Smooth muscle cell (in vitro differentiated cells): ENCODE results near the gene ZC3H18. TPM values are rescaled to one million over a fixed set of nuclear protein-coding genes. Genes with fewer than 3 reads are reported as not detected.

Source experiments
- DNase-seq: peaks from one replicate; lab custom pipeline; 2025; ENCODE audit not compliant: unreplicated experiment; lab: John Stamatoyannopoulos, UW
- H2AFZ ChIP-seq: fragments of 200-600 bp; sonication (generic); 2 replicates; pipeline ENCODE4 v1.6.0; 2016; ENCODE audit warnings: antibody characterized with exemption, low read depth, mild to moderate bottlenecking
- H3F3A ChIP-seq: fragments of 200-600 bp; sonication (generic); 2 replicates; pipeline ENCODE4 v1.6.0; 2017; ENCODE audit warnings: antibody characterized with exemption, low read depth
- H3K27ac ChIP-seq: fragments of 200-600 bp; sonication (generic); 2 replicates; pipeline ENCODE4 v1.5.1; 2016; ENCODE audit warnings: low read depth, mild to moderate bottlenecking
- H3K27me3 ChIP-seq: fragments of 200-600 bp; sonication (generic); 2 replicates; pipeline ENCODE4 v1.6.1; 2016; ENCODE audit warnings: low read depth, mild to moderate bottlenecking
- H3K36me3 ChIP-seq: fragments of 200-600 bp; sonication (generic); 2 replicates; pipeline ENCODE4 v1.5.1; 2016; ENCODE audit warnings: low read depth
- H3K4me1 ChIP-seq: fragments of 200-600 bp; sonication (generic); 2 replicates; pipeline ENCODE4 v1.5.1; 2016; ENCODE audit warnings: low read depth
- H3K4me2 ChIP-seq: fragments of 200-600 bp; sonication (generic); 2 replicates; pipeline ENCODE4 v1.6.0; 2016; ENCODE audit warnings: mild to moderate bottlenecking
- H3K4me3 ChIP-seq: fragments of 200-600 bp; sonication (generic); 2 replicates; pipeline ENCODE4 v1.5.1; 2016; ENCODE audit warnings: mild to moderate bottlenecking
- H3K79me2 ChIP-seq: fragments of 200-600 bp; sonication (generic); 2 replicates; pipeline ENCODE4 v1.6.0; 2016; ENCODE audit warnings: low read depth, mild to moderate bottlenecking
- H3K9ac ChIP-seq: fragments of 200-600 bp; sonication (generic); 2 replicates; pipeline ENCODE4 v1.6.0; 2016; ENCODE audit warnings: low read depth
- H3K9me3 ChIP-seq: fragments of 200-600 bp; sonication (generic); replicated peaks from 2 replicates; pipeline ENCODE4 v1.5.1; 2016; ENCODE audit warnings: low read depth
- H4K20me1 ChIP-seq: fragments of 200-600 bp; sonication (generic); 2 replicates; pipeline ENCODE4 v1.6.0; 2016; ENCODE audit warnings: low read depth
- CTCF ChIP-seq: fragments of 200-600 bp; sonication (generic); IDR thresholded peaks from 2 replicates; pipeline ENCODE4 v1.5.1; 2017; ENCODE audit warnings: borderline replicate concordance, mild to moderate bottlenecking, antibody characterized with exemption; ENCODE audit not compliant: insufficient read depth, poor library complexity, severe bottlenecking
- WGBS: methylation state at CpG from one replicate; pipeline ENCODE4 v1.1.7; 2016; ENCODE audit warnings: low lambda C conversion rate; 5-methylcytosine and 5-hydroxymethylcytosine counted together
- polyA plus RNA-seq: library from polyadenylated mRNA; unstranded; fragments of >200 nt; fragmentation: Nextera tagmentation; extraction: Ambion mirVana; gene quantifications from 2 replicates; pipeline ENCODE4 v1.2.1, GENCODE V29; 2016
- total RNA-seq: library from RNA; depleted of rRNA; stranded (reverse); fragments of >200 nt; gene quantifications from 2 replicates; pipeline ENCODE4 v1.2.3, GENCODE V29; 2014

Gene ZC3H18
- total and polyA plus RNA-seq, 2 experiments from 2014 or later, result 14.6 to 30.4 TPM

GRCh38 chr16:88541831-88542616 is 28.2 kb upstream of the ZC3H18 start:
- Histone ChIP-seq H2AFZ (no peak overlapping the region), H3K4me1 (no peaks in the 10 kb centered on the region), H3K9me3 (peaks cover 8% of the 10 kb centered on the region), H3K36me3 (no peaks in the 10 kb centered on the region), H3K9ac (no peak overlapping the region), H3F3A (no peaks in the 10 kb centered on the region), H3K27me3 (peaks cover 15% of the 10 kb centered on the region), H3K27ac (no peak overlapping the region), H3K4me2 (no peak overlapping the region), H3K79me2 (no peaks in the 10 kb centered on the region), H4K20me1 (no peaks in the 10 kb centered on the region), H3K4me3 (no peak overlapping the region)
- WGBS, result 74% methylated on average over 15 of the region's 15 CpGs
- no peak for DNase-seq
- TF ChIP-seq CTCF, result no peak

- no peak overlapping the region for H3K4me3 ChIP-seq
- H4K20me1 ChIP-seq, result no peaks in the 10 kb centered on the region
- H3K27ac ChIP-seq, result no peak overlapping the region
- H3F3A ChIP-seq, result no peaks in the 10 kb centered on the region
- no peak overlapping the region for H2AFZ ChIP-seq
- H3K9me3 ChIP-seq, result peaks cover 8% of the 10 kb centered on the region
- H3K27me3 ChIP-seq, result peaks cover 21% of the 10 kb centered on the region
- H3K36me3 ChIP-seq, result no peaks in the 10 kb centered on the region
- no peaks in the 10 kb centered on the region for H3K4me1 ChIP-seq
- no peak overlapping the region for H3K4me2 ChIP-seq
- 82% methylated on average over 8 of the region's 8 CpGs for WGBS
- no peaks in the 10 kb centered on the region for H3K79me2 ChIP-seq
- DNase-seq, result no peak
- no peak for TF ChIP-seq CTCF
- no peak overlapping the region for H3K9ac ChIP-seq
These were observed 26.9 kb upstream of the ZC3H18 start for GRCh38 chr16:88543230-88543813.

GRCh38 chr16:88545781-88546180 is 24.4 kb upstream of the ZC3H18 start:
- H3K4me1 ChIP-seq, result no peaks in the 10 kb centered on the region
- 86% methylated on average over 7 of the region's 7 CpGs for WGBS

More at GRCh38 chr16:88545781-88546180, 24.4 kb upstream of the ZC3H18 start:
- Histone ChIP-seq H3K36me3 (no peaks in the 10 kb centered on the region), H4K20me1 (no peaks in the 10 kb centered on the region), H3F3A (no peaks in the 10 kb centered on the region), H3K27me3 (peaks cover 27% of the 10 kb centered on the region), H3K27ac (no peak overlapping the region), H3K79me2 (no peaks in the 10 kb centered on the region), H3K4me2 (no peak overlapping the region), H3K9ac (no peak overlapping the region), H3K4me3 (no peak overlapping the region), H2AFZ (no peak overlapping the region), H3K9me3 (peaks cover 8% of the 10 kb centered on the region)
- DNase-seq, result no peak
- no peak for TF ChIP-seq CTCF
